ENCODE measurements around the gene CSF2. TPM values are rescaled to one million over a fixed set of nuclear protein-coding genes. Genes with fewer than 3 reads are reported as not detected.
A peak's percentile ranks its signal among the peaks of the same experiment; 100 is the strongest.

Gene CSF2
- total RNA-seq, 1 experiment from 2014 or later, result not detected

DNA sequence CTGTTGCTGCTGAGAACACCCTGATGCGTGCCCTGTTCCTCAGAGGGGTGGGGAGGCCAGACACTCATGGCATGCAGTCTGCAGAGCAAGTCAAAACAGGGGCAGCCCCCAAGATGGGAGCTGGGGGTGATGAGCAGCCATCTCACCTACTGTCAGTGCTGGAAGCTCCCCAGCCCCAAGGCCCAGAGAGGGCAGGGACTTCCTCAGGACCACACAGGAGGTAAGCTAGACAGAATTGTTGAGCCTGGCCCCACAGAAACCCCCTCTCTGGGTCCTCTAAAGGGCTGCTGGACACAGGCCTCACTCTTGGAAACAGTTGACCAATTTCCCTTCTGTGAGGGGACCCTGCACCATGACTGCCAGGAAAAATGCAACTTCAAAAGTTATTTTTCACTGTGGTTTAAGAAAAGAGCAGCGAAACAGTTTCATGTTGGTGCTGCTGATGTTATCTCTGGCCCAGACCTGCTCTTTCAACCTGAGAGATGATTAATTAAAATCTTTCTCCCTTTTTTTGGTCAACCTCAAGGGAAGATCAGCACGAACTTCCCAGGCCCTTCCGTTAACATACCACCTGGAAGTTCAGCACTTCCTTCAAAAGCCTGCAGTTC lies 9.6 kb downstream of the CSF2 start:
- H3K27ac ChIP-seq, result no peak overlapping the region
- CTCF ChIA-PET, result no interaction called here
- H3K4me2 ChIP-seq, result no peak overlapping the region
- POLR2A ChIA-PET (ENCODE audit: unreplicated experiment), result no interaction called here
- no peak for TF ChIP-seq EZH2 (IDR thresholded peaks at IDR 0.05; ENCODE audit: low read depth)
- TF ChIP-seq, protein P1, sequence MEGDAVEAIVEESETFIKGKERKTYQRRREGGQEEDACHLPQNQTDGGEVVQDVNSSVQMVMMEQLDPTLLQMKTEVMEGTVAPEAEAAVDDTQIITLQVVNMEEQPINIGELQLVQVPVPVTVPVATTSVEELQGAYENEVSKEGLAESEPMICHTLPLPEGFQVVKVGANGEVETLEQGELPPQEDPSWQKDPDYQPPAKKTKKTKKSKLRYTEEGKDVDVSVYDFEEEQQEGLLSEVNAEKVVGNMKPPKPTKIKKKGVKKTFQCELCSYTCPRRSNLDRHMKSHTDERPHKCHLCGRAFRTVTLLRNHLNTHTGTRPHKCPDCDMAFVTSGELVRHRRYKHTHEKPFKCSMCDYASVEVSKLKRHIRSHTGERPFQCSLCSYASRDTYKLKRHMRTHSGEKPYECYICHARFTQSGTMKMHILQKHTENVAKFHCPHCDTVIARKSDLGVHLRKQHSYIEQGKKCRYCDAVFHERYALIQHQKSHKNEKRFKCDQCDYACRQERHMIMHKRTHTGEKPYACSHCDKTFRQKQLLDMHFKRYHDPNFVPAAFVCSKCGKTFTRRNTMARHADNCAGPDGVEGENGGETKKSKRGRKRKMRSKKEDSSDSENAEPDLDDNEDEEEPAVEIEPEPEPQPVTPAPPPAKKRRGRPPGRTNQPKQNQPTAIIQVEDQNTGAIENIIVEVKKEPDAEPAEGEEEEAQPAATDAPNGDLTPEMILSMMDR (conservative IDR thresholded peaks at IDR 0.05), result no peak
- H3K36me3 ChIP-seq (ENCODE audit: low read depth), result no peaks in the 10 kb centered on the region
- H3K4me3 ChIP-seq, result no peak overlapping the region
- H2AFZ ChIP-seq, result no peak overlapping the region
- H4K20me1 ChIP-seq (ENCODE audit: insufficient read depth), result no peaks in the 10 kb centered on the region
- H3K27me3 ChIP-seq (ENCODE audit: insufficient read depth, low read depth), result no peaks in the 10 kb centered on the region
- H3K79me2 ChIP-seq (ENCODE audit: low read depth), result no peaks in the 10 kb centered on the region
- intact Hi-C loops (cut with micrococcal nuclease; ENCODE audit: unreplicated experiment), result no loop called here
- BruUV-seq (replicated peaks), result no TSS peak
- H3F3A ChIP-seq (ENCODE audit: insufficient read depth, low read depth), result no peaks in the 10 kb centered on the region
- peaks cover 10% of the 10 kb centered on the region; the same call in 1 of the 2 replicates for H3K4me1 ChIP-seq (replicated peaks; ENCODE audit: insufficient read depth)
- no peaks in the 10 kb centered on the region for H3K9me2 ChIP-seq (ENCODE audit: insufficient read depth)
- no peaks in the 10 kb centered on the region for H3K9me3 ChIP-seq (ENCODE audit: insufficient read depth, low read depth)
- no peak for DNase-seq

DNA sequence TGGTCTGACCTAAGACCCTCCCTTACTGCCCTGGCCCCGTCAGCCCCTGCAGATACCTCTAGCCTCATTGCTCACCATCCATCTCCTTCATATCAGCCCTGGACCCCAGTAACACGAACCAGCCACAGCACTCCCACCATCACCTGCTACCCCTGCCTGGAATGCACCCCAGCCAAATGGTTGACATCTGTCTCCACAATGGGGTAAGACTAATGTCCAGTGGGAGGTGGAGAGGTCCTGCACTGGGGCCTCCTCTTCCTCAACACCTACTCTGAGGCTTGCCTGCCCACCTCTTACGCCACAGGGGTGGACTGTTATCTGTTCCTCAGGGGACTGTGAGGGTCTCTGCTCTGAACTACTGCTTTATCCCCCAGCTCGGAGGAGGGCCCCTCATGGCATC lies 12.1 kb downstream of the CSF2 start:
- peaks cover 21% of the 10 kb centered on the region; the same call in 1 of the 2 replicates for H3K4me1 ChIP-seq (replicated peaks; ENCODE audit: insufficient read depth)
- H3K27me3 ChIP-seq (ENCODE audit: insufficient read depth, low read depth), result no peaks in the 10 kb centered on the region
- H3K4me3 ChIP-seq, result no peak overlapping the region
- DNase-seq, result no peak
- no peaks in the 10 kb centered on the region for H3K36me3 ChIP-seq (ENCODE audit: low read depth)
- no peak overlapping the region for H2AFZ ChIP-seq
- intact Hi-C loops (cut with micrococcal nuclease; ENCODE audit: unreplicated experiment), result no loop called here
- no peaks in the 10 kb centered on the region for H3K79me2 ChIP-seq (ENCODE audit: low read depth)
- POLR2A ChIA-PET (ENCODE audit: unreplicated experiment), result no interaction called here
- H3K4me2 ChIP-seq, result no peak overlapping the region
- CTCF ChIA-PET, result interaction anchor here (0.6 kb wide), 1 partner anchor 1022 kb away, joined by 3 read pairs; no protein-coding TSS in a partner anchor
- H4K20me1 ChIP-seq (ENCODE audit: insufficient read depth), result no peaks in the 10 kb centered on the region
- H3K9me3 ChIP-seq (ENCODE audit: insufficient read depth, low read depth), result no peaks in the 10 kb centered on the region
- no TSS peak for BruUV-seq (replicated peaks)
- no peaks in the 10 kb centered on the region for H3K9me2 ChIP-seq (ENCODE audit: insufficient read depth)
- TF ChIP-seq EZH2 (IDR thresholded peaks at IDR 0.05; ENCODE audit: low read depth), result no peak
- TF ChIP-seq, protein P1 (conservative IDR thresholded peaks at IDR 0.05), result no peak
- peaks cover 4% of the 10 kb centered on the region; the same call in 1 of the 2 replicates for H3F3A ChIP-seq (ENCODE audit: insufficient read depth, low read depth)
- H3K27ac ChIP-seq, result no peak overlapping the region

DNA sequence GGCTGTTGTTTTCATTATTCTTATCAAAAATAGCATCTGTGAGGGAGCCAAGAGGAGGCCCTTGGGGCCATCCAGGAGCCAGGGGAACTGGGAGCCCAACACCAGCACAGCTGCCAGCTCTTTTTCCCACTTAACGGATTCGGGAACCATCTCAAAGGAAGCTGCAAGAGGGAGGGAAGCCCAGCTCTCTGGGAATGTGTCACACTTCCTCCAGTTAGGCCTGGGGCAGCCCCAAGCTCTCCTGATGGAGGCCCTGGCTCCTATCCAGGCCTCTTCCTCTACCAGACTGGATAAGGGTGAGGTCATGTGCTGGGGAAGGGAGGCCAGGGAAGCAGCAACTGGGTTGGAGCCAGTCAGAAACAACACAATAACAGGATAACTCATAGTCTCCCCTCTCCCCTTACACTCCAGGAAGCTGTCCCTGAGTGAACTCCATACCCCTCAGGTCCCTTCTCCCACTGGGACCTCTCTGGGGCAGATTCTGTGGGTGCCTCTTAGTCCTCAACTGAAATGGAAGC lies 12.7 kb downstream of the CSF2 start:
- H3F3A ChIP-seq (ENCODE audit: insufficient read depth, low read depth), result peaks cover 4% of the 10 kb centered on the region; the same call in 1 of the 2 replicates
- H3K36me3 ChIP-seq (ENCODE audit: low read depth), result no peaks in the 10 kb centered on the region
- H3K79me2 ChIP-seq (ENCODE audit: low read depth), result no peaks in the 10 kb centered on the region
- no peak overlapping the region for H3K4me2 ChIP-seq
- no peaks in the 10 kb centered on the region for H3K9me2 ChIP-seq (ENCODE audit: insufficient read depth)
- DNase-seq, result peak; percentile 59 to 60
- H3K4me3 ChIP-seq, result no peak overlapping the region
- TF ChIP-seq, protein P1 (conservative IDR thresholded peaks at IDR 0.05), result no peak
- no peak for TF ChIP-seq EZH2 (IDR thresholded peaks at IDR 0.05; ENCODE audit: low read depth)
- H2AFZ ChIP-seq, result no peak overlapping the region
- BruUV-seq (replicated peaks), result no TSS peak
- no peak overlapping the region for H3K27ac ChIP-seq
- no peaks in the 10 kb centered on the region for H3K9me3 ChIP-seq (ENCODE audit: insufficient read depth, low read depth)
- no peaks in the 10 kb centered on the region for H4K20me1 ChIP-seq (ENCODE audit: insufficient read depth)
- intact Hi-C loops (cut with micrococcal nuclease; ENCODE audit: unreplicated experiment), result no loop called here
- POLR2A ChIA-PET (ENCODE audit: unreplicated experiment), result no interaction called here
- H3K4me1 ChIP-seq (replicated peaks; ENCODE audit: insufficient read depth), result peaks cover 22% of the 10 kb centered on the region; the same call in 1 of the 2 replicates
- CTCF ChIA-PET, result interaction anchor here (0.6 kb wide), 1 partner anchor 1021 kb away, joined by 3 read pairs; no protein-coding TSS in a partner anchor
- no peaks in the 10 kb centered on the region for H3K27me3 ChIP-seq (ENCODE audit: insufficient read depth, low read depth)

Measured in PC-9 (cell line).